Measurements from ENCODE around the gene SPATA31A7.
"Not testable (repeated sequence)": the region's sequence is repeated elsewhere in the genome, so short reads cannot be mapped to it uniquely, and the experiment has no call there.

Gene SPATA31A7

DNA sequence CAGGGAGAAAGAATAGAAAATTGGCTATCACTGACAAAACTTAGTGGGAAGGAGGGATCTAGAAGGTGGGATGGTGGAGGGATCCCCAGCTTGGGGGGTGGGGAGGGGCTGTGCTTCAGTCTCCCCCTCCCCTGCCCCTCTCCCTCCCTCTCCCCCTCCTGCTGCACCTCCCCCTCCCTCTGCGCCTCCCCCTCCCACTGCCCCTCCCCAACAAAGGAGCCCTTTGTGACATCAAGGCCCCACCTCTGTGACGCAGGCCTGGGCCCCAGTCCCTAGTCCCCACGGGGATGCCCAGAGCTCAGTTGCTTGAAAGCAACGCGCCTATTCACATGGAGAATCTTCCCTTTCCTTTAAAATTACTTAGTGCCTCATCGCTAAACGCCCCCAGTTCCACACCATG lies at the start of gene SPATA31A7:
Gene SPATA31A7, plus strand, starts transcription at position 301 of the 400 bp plus-strand sequence. Its CDS starts 29 bp downstream, at position 330.
- DNase-seq = not testable (repeated sequence)

DNA sequence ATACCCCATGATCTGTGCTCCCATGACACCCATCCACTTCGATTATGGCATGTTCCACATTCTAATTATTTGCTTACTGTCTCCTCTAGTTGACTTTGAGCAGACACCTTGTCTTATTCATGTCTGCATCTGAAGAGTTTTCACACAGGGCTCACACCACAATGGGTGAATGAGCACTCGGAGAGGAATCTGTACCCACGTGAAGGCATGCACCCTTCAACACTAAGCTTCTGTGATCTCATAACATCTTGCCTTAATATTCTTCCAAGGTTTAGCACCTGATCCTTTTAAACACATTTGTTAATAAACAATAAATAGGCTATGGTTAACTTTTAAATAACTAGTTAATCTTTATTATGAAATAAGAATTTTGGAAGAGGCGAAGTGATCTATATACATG lies 36.6 kb downstream of the SPATA31A7 start:
- DNase-seq = not testable (repeated sequence)

Data from NCI-H2029 (cell line).